ENCODE results near the gene GGCT.
"Not testable (repeated sequence)": the region's sequence is repeated elsewhere in the genome, so short reads cannot be mapped to it uniquely, and the experiment has no call there.

GGCT gene

DNA sequence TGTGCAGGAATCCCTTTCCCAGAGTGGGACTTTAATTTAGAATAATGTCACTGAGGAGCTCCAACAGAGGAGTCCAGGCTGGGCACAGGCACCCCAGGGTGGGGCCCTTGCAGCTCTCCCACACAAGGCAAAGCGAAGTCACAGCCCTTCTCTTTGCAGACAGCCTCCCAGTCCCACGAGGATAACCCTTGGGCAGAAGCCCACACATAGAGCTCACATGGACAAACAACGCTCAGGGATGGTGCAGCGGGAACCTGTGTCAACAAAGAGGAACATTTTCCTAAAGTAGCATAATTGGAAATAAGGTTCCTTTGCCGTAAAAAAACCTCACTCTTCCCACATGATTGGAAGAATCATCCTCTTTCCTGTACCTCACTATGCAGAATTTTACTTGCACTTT lies 29.3 kb upstream of the GGCT start:
- no peaks in the 10 kb centered on the region for H3K36me3 ChIP-seq (ENCODE audit: control insufficient read depth, insufficient read depth, low read length, severe bottlenecking)
- no peaks in the 10 kb centered on the region for H3K9me3 ChIP-seq (ENCODE audit: control insufficient read depth, low read length)
- H3K4me3 ChIP-seq (ENCODE audit: low read length): no peak overlapping the region
- no peak for DNase-seq (ENCODE audit: low read depth)
- H3K27me3 ChIP-seq (replicated peaks; ENCODE audit: control insufficient read depth, insufficient read depth, low read length): no peaks in the 10 kb centered on the region
- H3K4me1 ChIP-seq (ENCODE audit: control insufficient read depth, insufficient read depth, low read length): no peaks in the 10 kb centered on the region
- H3K9ac ChIP-seq (ENCODE audit: low read length): no peak overlapping the region

DNA sequence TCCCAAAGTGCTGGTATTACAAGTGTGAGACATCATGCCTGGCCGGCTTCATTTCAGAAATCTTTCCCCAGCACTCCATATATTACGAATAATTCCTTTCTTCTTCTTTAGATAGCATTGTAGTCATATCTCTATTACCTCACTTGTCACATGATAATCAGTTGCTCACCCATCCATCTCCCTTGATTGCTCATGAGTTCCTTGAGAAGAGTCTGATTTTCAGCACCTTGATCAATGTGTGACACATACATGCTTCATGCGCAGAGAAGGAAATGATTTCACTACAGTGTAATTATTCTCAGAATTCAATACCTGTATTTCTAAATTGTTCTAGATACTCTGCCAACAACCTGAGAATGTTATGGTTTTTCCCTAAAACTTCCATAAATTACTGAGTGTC lies 26.7 kb upstream of the GGCT start:
- Histone ChIP-seq H3K9ac (ENCODE audit: low read length) (no peak overlapping the region), H3K27me3 (replicated peaks; ENCODE audit: control insufficient read depth, insufficient read depth, low read length) (no peaks in the 10 kb centered on the region)

DNA sequence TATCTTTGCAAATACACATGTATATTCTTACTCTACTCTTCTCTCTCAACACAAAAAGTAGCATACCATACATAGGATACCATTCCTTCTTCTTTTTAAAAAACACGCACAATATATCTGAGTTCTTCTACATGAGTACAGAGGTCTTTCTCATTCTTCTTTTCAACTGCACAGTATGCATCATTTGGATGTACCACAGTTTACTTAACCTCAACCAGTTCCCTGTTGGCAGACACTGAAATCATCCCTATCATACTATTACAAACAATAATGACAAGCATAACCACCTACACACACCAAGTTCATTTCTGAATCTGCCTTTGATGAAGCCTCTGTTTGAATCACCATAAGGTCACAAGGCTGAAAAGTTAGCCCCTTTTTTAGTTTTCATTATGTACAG lies 25.7 kb upstream of the GGCT start:
- no peak overlapping the region for H3K4me3 ChIP-seq (ENCODE audit: low read length)
- DNase-seq (ENCODE audit: low read depth): no peak
- H3K36me3 ChIP-seq (ENCODE audit: control insufficient read depth, insufficient read depth, low read length, severe bottlenecking): no peaks in the 10 kb centered on the region
- H3K9ac ChIP-seq (ENCODE audit: low read length): no peak overlapping the region
- no peaks in the 10 kb centered on the region for H3K27me3 ChIP-seq (replicated peaks; ENCODE audit: control insufficient read depth, insufficient read depth, low read length)
- no peaks in the 10 kb centered on the region for H3K4me1 ChIP-seq (ENCODE audit: control insufficient read depth, insufficient read depth, low read length)
- H3K9me3 ChIP-seq (ENCODE audit: control insufficient read depth, low read length): no peaks in the 10 kb centered on the region

More for the DNA sequence above, 26.7 kb upstream of the GGCT start:
- Histone ChIP-seq H3K4me3 (ENCODE audit: low read length) (no peak overlapping the region), H3K9me3 (ENCODE audit: control insufficient read depth, low read length) (no peaks in the 10 kb centered on the region), H3K4me1 (ENCODE audit: control insufficient read depth, insufficient read depth, low read length) (no peaks in the 10 kb centered on the region), H3K36me3 (ENCODE audit: control insufficient read depth, insufficient read depth, low read length, severe bottlenecking) (no peaks in the 10 kb centered on the region)
- no peak for DNase-seq (ENCODE audit: low read depth)

DNA sequence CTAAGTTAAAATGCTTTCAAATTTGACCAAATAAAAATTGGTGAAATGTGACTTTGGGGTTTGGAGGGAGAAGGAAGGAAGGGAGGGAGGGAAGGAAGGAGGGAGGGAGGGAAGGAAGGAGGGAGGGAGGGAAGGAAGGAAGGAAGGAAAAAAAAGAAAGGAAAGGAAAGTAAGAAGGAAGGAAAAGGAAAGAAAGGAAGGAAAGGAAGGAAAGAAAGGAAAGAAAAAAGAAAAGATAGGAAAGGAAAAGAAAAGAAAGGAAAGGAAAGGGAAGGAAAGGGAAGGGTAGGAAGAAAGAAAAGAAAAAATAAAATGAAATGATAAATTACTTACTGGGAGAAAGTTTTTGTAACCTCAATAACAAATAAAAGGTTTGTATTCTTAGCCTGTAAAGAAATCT lies 24.1 kb upstream of the GGCT start:
- Histone ChIP-seq H3K9me3 (ENCODE audit: control insufficient read depth, low read length) (no peaks in the 10 kb centered on the region), H3K36me3 (ENCODE audit: control insufficient read depth, insufficient read depth, low read length, severe bottlenecking) (no peaks in the 10 kb centered on the region), H3K4me3 (ENCODE audit: low read length) (no peak overlapping the region), H3K27me3 (replicated peaks; ENCODE audit: control insufficient read depth, insufficient read depth, low read length) (no peaks in the 10 kb centered on the region), H3K9ac (ENCODE audit: low read length) (no peak overlapping the region), H3K4me1 (ENCODE audit: control insufficient read depth, insufficient read depth, low read length) (no peaks in the 10 kb centered on the region)
- DNase-seq (ENCODE audit: low read depth): no peak

DNA sequence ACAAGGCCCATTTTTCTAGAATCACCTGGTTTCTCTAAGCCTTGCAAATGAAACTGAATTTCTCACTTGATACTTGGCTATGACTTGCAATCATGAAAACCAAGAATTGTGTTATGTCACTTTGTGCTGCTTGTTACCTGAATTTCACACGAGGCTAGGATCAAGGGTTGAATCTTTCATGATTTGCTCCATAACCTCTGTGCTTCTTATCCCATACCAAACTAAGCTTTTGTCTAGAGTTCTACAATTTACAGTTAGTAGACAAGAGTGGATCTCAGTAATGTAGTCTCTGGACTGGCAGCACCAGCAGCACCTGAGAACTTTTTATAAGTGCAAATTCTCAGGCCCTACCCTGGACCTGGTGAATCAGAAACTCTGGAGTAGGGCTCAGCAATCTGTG lies 22.7 kb upstream of the GGCT start:
- not testable (repeated sequence) for H3K36me3 ChIP-seq (ENCODE audit: control insufficient read depth, insufficient read depth, low read length, severe bottlenecking); H3K4me1 ChIP-seq (ENCODE audit: control insufficient read depth, insufficient read depth, low read length); H3K4me3 ChIP-seq (ENCODE audit: low read length); H3K27me3 ChIP-seq (replicated peaks; ENCODE audit: control insufficient read depth, insufficient read depth, low read length); DNase-seq (ENCODE audit: low read depth); H3K9me3 ChIP-seq (ENCODE audit: control insufficient read depth, low read length); H3K9ac ChIP-seq (ENCODE audit: low read length)

DNA sequence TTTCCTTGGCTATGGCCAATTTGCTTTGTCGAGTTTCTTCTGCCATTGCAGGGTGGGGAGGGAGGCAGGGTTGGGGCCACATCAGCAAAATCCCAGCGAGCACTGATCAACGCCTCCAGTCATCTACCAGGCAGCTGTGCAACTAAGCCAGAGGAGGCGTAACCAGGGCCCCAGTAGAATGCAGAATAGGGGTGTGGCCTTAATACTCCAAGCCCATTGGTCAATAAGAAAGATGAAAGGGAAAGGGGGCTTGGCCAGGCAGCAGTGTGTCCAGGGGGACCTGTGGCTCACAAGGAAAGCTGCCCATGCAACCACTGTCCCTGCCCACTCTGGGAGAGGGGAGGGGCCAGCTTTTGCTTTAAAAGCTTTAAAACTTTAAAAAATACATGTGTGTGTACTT lies 21.5 kb upstream of the GGCT start:
- Histone ChIP-seq H3K9ac (ENCODE audit: low read length) (no peak overlapping the region), H3K9me3 (ENCODE audit: control insufficient read depth, low read length) (no peaks in the 10 kb centered on the region), H3K36me3 (ENCODE audit: control insufficient read depth, insufficient read depth, low read length, severe bottlenecking) (no peaks in the 10 kb centered on the region), H3K4me1 (ENCODE audit: control insufficient read depth, insufficient read depth, low read length) (peaks cover 13% of the 10 kb centered on the region), H3K27me3 (replicated peaks; ENCODE audit: control insufficient read depth, insufficient read depth, low read length) (no peaks in the 10 kb centered on the region), H3K4me3 (ENCODE audit: low read length) (no peak overlapping the region)
- DNase-seq (ENCODE audit: low read depth): no peak

DNA sequence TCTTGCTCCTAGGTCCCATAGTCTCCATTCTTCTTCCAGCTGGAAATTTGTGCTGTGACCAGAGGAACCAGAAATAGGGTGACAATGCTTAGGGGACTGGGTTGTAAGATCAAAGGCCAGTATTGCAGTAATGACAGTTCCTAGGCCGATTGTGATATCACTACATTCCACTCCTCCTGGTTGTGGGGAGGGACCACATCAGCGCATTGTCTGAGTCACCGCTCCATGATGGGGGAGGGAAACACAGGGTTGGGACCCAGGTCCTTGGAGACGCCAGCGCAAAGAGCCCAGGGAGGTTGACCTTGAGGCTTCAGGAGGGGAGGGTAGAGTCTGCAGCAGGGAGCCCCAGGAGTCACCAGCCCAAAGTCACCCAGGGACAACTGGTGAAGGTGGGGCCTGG lies 20.8 kb upstream of the GGCT start:
- H3K9me3 ChIP-seq (ENCODE audit: control insufficient read depth, low read length): no peaks in the 10 kb centered on the region
- no peaks in the 10 kb centered on the region for H3K27me3 ChIP-seq (replicated peaks; ENCODE audit: control insufficient read depth, insufficient read depth, low read length)
- H3K36me3 ChIP-seq (ENCODE audit: control insufficient read depth, insufficient read depth, low read length, severe bottlenecking): no peaks in the 10 kb centered on the region
- no peak overlapping the region for H3K4me3 ChIP-seq (ENCODE audit: low read length)
- H3K9ac ChIP-seq (ENCODE audit: low read length): no peak overlapping the region
- DNase-seq (ENCODE audit: low read depth): no peak
- peaks cover 20% of the 10 kb centered on the region for H3K4me1 ChIP-seq (ENCODE audit: control insufficient read depth, insufficient read depth, low read length)

DNA sequence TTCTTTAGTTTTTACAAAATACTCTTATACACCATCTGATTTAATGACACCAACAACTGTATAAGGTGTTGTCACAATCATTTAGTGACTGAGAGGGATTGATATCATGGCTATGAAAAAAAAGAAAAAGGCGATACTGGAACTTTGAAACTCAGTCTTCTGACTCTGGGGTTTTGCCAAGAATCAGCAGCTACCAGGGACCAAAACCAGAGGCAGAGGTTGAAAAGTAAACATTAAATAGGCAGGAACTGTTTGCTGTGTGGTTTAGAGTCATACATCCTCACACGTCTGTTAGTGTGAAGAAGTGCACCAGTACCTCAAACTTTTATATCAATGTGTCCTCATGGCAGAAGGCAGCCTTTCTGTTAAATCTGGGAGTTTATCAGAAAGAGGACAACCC lies 19.9 kb upstream of the GGCT start:
- DNase-seq (ENCODE audit: low read depth): no peak
- H3K9me3 ChIP-seq (ENCODE audit: control insufficient read depth, low read length): no peaks in the 10 kb centered on the region
- no peak overlapping the region for H3K9ac ChIP-seq (ENCODE audit: low read length)
- H3K27me3 ChIP-seq (replicated peaks; ENCODE audit: control insufficient read depth, insufficient read depth, low read length): no peaks in the 10 kb centered on the region
- H3K4me1 ChIP-seq (ENCODE audit: control insufficient read depth, insufficient read depth, low read length): peaks cover 24% of the 10 kb centered on the region
- no peaks in the 10 kb centered on the region for H3K36me3 ChIP-seq (ENCODE audit: control insufficient read depth, insufficient read depth, low read length, severe bottlenecking)
- H3K4me3 ChIP-seq (ENCODE audit: low read length): no peak overlapping the region

DNA sequence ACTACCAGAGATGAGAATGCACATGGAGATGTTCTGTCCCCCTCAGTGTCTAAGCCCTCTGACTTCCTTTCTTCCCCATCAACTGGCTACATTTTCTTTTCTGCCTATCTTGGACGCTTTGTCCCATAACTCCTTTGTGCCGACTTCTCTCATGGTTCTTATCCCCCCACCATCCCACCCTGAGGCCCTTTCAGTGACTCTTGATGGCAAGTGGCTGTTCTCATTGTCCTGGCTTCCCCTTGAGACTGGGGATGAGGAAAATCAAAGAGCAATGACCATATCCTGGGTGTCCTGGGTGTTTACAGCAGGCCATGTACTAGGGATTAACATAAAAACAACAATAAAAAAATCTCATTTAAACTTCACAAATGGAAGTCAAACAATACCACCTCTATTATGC lies 18.8 kb upstream of the GGCT start:
- DNase-seq (ENCODE audit: low read depth): no peak
- Histone ChIP-seq H3K4me3 (ENCODE audit: low read length) (no peak overlapping the region), H3K4me1 (ENCODE audit: control insufficient read depth, insufficient read depth, low read length) (peaks cover 24% of the 10 kb centered on the region), H3K27me3 (replicated peaks; ENCODE audit: control insufficient read depth, insufficient read depth, low read length) (no peaks in the 10 kb centered on the region), H3K9me3 (ENCODE audit: control insufficient read depth, low read length) (no peaks in the 10 kb centered on the region), H3K36me3 (ENCODE audit: control insufficient read depth, insufficient read depth, low read length, severe bottlenecking) (no peaks in the 10 kb centered on the region), H3K9ac (ENCODE audit: low read length) (no peak overlapping the region)

DNA sequence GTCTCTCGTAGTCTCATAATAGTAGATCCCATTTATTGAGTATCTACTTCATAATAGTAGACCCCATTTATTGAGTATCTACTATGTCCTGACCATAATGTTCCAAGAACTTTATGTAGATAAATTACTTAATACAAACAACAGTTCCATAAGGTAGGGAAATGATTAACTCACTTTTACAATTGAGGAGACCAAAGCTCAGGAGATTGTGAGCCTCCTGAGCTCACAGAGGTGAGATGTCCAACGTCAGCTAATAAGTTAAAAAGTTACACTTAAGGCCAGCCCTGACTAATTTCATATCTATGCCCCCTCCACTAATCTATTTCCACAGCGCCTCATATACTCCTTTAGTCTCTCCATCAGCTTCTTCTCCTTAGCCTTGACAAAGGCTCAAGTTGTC lies 17.5 kb upstream of the GGCT start:
- DNase-seq (ENCODE audit: low read depth): no peak
- H3K4me3 ChIP-seq (ENCODE audit: low read length): no peak overlapping the region
- no peaks in the 10 kb centered on the region for H3K36me3 ChIP-seq (ENCODE audit: control insufficient read depth, insufficient read depth, low read length, severe bottlenecking)
- no peaks in the 10 kb centered on the region for H3K27me3 ChIP-seq (replicated peaks; ENCODE audit: control insufficient read depth, insufficient read depth, low read length)
- no peak overlapping the region for H3K9ac ChIP-seq (ENCODE audit: low read length)
- no peaks in the 10 kb centered on the region for H3K9me3 ChIP-seq (ENCODE audit: control insufficient read depth, low read length)
- H3K4me1 ChIP-seq (ENCODE audit: control insufficient read depth, insufficient read depth, low read length): peaks cover 24% of the 10 kb centered on the region

DNA sequence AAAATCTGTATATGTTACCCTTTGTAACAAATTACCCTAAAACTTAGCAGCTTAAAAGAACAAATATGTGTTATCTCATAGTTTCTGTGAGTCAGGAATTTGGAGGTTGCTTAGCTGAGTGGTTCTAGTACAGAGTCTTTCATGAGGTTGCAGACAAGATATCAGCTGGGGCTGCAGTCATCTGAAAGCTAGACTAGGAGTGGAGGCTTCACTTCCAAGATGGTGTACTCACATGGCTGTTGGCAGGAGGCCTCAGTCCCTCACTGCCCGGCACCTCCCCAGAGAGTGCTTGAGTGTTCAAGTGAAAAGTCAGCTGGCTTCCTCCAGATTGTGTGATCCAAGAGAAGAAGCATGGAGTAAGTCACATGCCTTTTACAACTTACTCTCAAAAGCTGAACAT lies 16.9 kb upstream of the GGCT start:
- H3K4me1 ChIP-seq (ENCODE audit: control insufficient read depth, insufficient read depth, low read length): peaks cover 24% of the 10 kb centered on the region
- H3K9me3 ChIP-seq (ENCODE audit: control insufficient read depth, low read length): no peaks in the 10 kb centered on the region
- peak; percentile 4 for DNase-seq (ENCODE audit: low read depth)
- H3K4me3 ChIP-seq (ENCODE audit: low read length): no peak overlapping the region
- peak overlapping the region; percentile 65 for H3K9ac ChIP-seq (ENCODE audit: low read length)
- H3K36me3 ChIP-seq (ENCODE audit: control insufficient read depth, insufficient read depth, low read length, severe bottlenecking): no peaks in the 10 kb centered on the region
- no peaks in the 10 kb centered on the region for H3K27me3 ChIP-seq (replicated peaks; ENCODE audit: control insufficient read depth, insufficient read depth, low read length)

DNA sequence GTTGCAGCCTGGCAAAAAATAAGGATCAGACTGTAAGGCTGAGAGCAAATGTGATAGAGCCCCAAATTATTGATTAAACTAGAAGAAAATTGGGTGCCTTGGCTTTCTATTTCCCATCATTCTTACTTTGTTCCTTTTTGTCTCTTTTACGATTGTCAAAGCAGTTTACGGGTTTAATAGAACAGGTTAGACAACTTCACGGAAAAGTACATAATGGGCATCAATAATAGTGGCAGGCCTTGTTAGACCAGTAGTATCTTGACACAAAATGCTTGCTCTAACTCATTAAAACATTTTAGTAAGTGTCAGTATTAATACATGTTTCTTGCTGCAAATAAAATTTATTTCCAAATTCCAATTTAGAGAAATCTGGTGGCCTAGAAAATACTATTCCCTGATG lies 14.5 kb upstream of the GGCT start:
- Histone ChIP-seq H3K4me3 (ENCODE audit: low read length) (no peak overlapping the region), H3K4me1 (ENCODE audit: control insufficient read depth, insufficient read depth, low read length) (peaks cover 27% of the 10 kb centered on the region), H3K36me3 (ENCODE audit: control insufficient read depth, insufficient read depth, low read length, severe bottlenecking) (no peaks in the 10 kb centered on the region), H3K9me3 (ENCODE audit: control insufficient read depth, low read length) (no peaks in the 10 kb centered on the region), H3K9ac (ENCODE audit: low read length) (no peak overlapping the region), H3K27me3 (replicated peaks; ENCODE audit: control insufficient read depth, insufficient read depth, low read length) (no peaks in the 10 kb centered on the region)
- no peak for DNase-seq (ENCODE audit: low read depth)
